ENCODE measurements around the gene THAP10.
A peak's percentile ranks its signal among the peaks of the same experiment; 100 is the strongest.

Gene THAP10

DNA sequence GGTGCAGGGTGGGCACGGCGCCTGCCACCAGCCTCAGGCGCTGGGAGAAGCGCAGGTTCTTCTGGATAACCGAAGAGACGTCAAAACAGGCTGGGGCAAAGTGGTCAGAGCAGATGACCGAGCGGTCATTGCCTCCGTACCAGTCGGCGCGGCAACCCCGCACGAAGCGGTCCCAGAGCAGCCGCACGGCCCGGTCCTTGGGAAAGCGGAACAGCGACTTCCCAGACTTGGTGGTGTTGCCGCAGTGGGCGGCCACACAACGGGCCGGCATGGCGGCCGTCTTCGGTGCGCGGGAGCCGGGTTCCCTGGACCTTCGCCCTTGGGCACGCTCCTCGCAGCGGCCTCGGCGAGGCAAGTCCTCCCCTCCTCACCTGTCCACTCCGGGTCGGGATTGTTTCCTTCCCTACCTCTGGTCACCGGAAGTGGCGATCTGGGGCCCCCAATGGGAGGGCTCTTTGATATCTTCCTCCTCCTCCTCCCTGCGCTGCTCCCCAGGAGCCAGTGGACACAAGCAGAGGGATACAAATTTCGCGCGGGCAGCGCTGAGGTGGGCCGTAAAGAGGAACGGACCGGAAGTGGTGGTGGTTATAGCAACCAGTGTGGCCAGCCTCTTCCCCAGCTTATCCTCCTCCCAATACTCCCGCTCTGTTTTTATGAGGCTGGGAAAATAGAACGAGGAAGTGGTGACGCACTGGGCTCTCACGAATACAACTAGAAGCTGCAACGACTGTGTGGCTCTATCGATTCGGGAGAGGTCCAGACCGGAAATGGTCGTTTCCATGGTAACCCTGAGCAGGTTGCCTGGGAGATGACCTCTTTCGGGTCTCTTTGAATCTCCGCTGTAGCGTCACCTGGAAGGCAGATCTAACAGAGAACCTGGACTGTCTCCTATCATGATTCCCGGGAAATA is at the start of gene THAP10, which contains the start of gene LRRC49:
Gene THAP10 (minus strand): TSS at position 432 of the 910 bp plus-strand sequence. CDS start 161 bp downstream, at position 271.
Gene LRRC49 (plus strand): TSS at position 825 of the 910 bp plus-strand sequence. CDS start 69 bp downstream, at position 894.
- DNase-seq, result peak; percentile 94

DNA sequence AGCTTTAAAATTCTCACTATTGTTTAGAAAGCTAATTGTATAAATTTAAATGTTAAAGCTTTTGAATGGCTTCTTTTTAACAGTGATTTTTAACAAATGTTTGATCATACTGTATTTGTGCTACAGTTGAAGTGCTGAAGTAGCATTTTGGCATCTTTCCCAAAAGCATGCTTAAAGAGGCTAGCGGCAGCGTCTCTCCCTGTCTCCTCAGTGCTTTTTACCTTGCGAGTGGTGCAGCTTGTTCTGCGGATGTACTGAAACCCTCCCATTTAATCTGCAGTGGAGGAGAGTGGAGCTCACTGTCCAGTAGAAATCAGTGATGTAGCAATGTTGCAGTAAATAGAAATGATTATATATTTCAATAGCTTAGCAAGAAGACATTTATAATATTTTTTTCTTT is 44.1 kb upstream of the THAP10 start:
- no peak for DNase-seq

DNA sequence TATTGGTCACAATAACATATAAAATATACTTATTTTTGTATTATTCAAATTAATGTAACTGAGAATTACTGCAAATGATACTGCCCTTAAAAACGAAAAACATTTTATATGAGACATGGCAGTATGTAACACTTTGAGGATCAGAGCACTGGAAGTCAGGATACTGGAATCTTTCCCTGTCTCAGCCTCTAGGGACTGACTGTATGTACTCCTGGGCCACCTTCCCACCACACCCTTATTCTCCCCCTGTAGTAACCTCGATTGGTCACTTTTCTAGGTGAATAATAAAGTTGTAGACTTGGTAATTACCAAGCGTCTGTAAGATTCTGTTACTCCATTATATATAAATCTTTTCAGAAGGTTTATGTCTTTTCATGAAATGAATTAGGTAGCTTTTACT is 43.4 kb upstream of the THAP10 start:
- DNase-seq, result no peak

DNA sequence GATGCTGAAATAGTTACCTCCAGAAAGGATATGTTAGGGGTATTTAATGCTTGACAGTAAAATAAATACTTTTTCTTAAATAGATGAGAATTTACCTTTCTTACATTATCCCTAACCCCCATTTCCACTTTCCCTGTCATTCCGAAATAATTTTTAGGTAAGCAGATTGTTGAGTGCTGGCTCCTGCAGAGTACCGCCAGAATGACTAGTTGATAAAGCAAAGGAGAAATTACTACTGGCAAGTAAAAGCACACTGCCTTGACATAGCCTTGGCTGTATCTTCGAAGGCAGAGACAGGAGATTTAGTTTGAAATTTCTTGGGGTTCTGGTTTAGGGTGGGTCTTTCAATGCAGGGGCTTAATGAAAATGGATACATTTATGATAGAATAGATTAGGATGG is 41.2 kb upstream of the THAP10 start:
- DNase-seq, result no peak

DNA sequence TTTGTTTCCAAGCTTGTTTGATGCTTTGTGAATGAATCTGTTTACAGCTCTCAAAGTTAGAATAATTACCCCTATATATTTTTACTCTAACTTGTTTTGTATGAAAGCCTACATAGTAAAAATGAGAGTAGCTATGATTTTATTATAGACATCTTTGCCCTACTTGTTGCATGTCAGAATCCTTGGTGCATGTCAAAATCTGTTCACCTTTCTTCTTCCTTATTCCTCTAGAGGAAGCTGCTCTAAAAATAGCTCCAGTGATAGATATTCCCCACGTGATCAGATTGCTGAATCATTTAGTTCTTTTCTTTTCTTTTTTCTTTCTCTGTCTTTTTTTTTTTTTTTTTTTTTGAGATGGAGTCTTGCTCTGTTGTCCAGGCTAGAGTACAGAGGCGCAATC is 40.2 kb upstream of the THAP10 start:
- DNase-seq, result no peak

DNA sequence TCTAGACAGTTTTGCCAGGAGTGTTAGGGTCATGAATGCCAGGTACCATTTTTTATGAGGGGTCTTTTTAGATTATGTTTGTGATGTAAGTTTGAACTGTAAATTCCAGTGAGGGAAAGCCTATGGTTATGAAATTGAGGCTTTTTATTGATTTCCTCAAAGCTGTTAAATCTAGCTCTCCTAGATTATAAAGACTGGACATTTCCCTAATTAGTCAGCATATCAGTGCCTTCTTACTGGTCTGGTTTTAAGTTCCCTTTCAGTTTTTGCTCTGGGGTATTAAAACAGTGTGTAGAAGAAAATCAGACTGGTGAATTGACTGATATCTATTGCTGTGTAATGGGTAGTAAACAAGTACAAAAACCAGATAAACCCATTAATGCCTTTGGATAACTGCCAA is 39.6 kb upstream of the THAP10 start:
- no peak for DNase-seq

DNA sequence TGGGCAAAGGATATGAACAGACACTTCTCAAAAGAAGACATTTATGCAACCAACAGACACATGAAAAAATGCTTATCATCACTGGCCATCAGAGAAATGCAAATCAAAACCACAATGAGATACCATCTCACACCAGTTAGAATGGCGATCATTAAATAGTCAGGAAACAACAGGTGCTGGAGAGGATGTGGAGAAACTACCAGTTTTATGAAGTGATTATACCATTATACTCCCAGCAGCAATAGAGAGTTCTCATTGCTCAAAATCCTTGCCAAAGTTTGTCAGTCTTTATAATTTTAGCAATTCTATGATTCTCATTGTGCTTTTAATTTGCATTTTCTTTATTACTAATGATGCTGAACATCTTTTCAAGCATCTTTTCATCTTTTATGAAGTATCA is 34.7 kb upstream of the THAP10 start:
- peak; percentile 4 for DNase-seq

DNA sequence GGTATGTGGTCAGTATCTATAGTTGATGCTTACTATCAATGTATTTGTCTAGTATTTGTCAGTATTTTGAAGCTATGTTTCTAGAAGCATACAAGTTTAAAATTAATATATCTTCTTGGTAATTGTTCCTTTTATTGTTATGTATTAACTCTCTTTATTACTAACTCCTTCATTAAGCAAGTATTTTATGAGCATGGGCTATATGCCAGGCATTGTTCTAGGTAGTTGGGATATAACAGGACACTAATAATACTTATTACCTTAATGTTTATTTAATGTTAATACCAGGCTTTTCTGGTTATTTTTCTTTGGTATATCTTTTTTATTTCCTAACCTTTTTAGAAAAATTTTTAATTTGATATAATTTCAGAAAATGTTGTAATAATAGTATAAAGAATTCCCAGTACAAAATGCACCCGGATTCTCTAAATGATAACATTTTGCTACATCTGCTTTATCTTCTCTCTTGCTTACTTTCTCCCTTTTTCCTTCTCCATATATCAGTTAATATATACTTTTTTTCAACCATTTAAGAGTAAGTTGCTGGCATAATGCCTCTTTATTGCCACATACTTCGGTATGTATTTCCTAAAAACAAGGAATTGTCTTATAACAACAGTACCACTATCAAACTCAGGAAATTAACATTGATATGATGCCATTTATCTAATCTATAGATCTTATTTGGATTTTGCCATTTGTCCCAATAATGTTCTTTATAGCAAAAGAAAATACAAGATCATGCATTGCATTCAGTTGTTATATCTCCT is 31.3 kb upstream of the THAP10 start:
- DNase-seq, result no peak

DNA sequence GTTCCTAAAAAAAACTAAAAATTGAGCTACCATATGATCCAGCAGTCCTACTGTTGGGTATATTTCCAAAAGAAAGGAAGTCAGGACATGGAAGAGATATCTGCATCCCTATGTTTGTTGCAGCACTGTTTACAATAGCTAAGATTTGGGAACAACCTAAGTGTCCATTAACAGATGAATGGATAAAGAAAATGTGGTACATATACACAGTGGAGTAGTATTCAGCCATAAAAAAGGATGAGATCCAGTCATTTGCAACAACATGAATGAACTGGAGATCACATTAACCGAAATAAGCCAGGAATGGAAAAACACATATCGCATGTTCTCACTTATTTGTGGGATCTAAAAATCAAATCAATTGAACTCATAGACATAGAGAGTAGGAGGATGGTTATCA is 29.9 kb upstream of the THAP10 start:
- DNase-seq, result no peak

DNA sequence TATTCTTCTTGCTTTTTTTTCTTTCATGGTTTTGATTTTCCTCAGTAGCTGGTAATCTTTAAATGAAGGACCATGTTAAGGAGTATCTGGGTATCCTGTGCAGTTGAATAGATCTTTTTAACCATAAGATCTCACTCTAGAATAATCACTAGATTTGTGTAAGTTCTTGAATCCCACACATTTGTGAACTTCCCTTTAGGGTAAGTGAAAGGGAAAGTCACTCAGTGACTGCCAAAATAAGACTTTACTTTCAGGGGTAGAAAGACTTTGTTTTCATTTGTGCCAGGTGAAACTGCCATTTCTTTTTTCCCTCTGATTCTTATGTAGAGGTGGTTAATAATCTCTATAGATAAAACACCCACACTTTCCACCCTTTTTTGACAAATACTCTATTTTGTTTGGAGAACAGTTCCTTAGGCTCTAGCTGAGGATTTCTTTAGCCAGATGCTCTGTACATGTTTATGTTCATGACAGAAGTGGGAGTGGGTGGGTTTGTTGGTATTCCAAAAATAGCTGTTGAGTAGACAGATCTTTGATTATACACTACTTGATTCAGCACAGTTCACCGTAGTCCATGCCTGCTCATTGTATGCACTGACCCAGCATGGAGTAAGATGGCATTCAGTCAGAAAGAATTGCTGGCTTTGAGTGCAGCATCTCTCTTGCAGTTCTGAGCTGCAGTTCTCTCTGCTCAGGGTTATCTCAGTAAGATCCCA is 28.9 kb upstream of the THAP10 start:
- no peak for DNase-seq

DNA sequence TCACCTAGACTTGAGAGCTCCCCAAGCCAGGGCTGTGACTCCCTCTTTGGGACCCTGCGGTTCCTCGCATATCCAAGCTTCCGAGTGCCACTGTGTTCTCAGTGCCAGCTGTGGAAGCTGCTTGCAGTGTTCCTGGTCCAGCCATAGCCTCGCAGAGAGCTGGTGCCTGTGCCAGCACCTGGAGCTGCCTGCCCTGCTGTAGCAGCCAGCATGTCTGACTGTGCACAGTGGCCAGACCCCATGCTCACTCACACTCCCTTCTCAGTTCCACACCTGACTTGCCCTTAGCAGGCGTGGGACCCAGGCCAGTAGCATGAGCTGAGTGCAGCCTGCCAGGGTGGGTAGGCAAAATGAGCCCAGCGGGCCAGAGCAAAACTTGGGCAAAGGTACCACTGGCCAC is 25.7 kb upstream of the THAP10 start:
- no peak for DNase-seq

DNA sequence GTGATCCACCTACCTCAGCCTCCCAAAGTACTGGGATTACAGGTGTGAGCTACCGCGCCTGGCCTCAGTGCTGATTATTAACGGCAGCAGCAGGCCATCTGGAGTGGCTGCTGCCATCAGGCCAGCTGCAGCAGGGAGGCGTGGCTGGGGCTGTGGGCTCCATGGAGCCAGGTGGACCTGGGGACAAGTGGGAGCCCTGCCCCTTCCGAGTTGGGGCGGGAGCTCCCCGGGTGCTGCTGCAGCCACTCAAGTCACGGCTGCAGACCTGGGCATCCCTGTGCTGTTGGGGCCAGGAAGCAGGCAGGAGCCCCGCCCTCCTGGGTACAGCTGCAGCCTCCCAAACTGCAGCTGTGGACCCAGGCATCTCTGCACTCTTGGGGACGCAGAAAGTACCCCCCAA is 24.3 kb upstream of the THAP10 start:
- no peak for DNase-seq

DNA sequence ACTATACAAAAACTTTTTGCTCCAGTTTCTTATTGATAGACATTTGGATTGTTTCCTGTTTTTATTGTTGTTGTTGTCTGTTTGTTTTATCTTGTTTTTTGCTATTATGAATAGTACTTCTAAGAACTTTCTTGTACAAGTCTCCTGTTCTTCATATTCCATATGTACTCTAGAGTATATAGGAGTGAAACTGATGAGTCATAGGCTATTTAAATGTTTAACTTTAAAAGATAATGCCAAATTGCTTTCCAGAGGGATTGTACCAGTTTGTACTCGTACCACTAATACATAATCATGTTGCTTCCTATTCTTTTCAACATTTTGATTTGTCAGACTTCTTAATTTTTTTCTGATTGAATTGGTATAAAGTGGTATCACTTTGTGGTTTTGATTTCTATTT is 20.0 kb upstream of the THAP10 start:
- no peak for DNase-seq

DNA sequence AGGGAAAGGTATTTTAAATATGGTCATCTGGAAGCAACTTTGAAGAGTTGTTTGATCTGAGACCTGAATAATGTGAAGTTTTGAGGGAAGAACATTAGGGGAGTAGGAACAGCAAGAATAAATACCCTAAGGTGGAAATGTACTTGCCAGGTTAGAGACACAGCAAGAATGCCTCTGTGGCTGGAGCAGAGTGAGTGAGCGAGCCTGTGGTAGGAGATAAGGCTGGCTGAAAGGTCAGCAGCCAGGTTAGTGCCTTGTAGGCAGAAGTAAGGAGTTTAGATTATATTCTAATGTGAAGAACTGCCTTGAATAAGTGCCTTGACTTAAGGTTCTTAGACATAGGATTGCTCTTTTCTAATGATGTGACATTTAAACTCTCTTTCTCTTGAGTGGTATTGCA is 18.7 kb upstream of the THAP10 start:
- DNase-seq, result no peak

DNA sequence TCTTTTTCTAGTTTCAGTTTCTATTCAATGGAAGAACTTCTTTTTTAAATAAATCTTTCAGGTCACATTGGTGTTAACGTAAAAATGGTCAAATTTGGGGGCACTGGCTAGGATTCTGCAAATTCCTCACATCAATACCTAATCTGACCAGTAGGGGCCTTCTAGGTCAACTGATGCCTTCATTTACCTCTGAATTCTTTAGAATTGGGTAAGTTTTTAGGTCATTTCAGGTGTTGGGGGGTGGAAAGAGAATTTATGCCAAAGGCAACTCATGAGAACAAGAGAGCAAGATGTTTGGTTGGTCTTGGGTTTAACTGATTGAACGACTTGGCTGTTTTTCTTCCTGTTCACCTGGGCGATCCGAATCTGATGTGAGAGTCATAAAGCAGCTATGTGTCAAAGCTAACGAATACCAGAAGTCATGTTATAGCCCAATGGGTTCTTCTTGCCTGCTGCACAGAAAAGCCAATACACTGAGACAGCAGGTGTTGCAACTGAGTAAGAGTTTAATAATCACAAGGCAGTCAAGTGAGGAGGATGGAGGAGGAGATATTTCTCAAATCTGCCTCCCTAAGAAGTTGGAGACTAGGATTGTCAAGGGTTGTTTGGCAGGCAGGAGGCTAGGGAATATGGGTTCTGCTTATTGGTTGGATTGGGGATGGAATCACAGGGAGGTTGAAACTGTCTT is 15.7 kb upstream of the THAP10 start:
- no peak for DNase-seq

DNA sequence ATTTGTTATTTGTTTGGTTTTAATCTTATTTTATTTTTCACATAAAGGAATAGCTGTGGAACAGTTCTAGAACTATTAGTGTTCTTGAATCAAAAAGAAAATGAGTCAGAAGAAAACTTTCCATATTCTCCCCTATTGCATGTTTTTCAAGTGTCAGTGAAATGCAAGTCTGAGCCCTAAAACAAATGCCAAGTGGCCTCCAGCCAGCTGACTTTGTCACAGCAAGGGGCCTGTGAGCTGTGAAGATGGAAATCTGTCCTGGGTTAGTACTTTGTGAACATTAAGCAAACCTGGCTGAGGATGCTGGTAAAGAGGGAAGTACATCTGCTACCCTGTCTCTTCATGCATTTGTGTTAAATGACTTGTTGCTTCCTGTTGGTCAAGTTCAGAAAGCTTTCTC is 14.6 kb upstream of the THAP10 start:
- no peak for DNase-seq

DNA sequence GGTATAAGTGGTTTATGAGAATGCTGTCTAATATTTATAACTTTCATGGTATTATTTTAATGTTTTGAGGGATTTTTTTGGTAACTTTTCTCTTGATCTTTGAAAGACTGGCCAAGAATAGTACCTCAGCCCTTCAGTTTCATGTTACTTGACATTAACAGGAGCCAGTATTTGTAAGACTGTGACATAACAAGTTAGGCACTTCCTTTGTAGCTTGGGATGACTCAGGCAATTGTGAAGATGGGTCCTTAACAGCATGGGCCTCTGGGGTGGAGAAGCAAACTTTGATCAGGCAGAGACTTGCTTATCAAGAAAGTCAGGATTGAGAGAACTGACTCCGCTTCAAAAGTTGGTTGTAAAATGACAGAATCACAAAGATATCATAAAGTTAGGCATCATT is 9.9 kb upstream of the THAP10 start:
- DNase-seq, result no peak

DNA sequence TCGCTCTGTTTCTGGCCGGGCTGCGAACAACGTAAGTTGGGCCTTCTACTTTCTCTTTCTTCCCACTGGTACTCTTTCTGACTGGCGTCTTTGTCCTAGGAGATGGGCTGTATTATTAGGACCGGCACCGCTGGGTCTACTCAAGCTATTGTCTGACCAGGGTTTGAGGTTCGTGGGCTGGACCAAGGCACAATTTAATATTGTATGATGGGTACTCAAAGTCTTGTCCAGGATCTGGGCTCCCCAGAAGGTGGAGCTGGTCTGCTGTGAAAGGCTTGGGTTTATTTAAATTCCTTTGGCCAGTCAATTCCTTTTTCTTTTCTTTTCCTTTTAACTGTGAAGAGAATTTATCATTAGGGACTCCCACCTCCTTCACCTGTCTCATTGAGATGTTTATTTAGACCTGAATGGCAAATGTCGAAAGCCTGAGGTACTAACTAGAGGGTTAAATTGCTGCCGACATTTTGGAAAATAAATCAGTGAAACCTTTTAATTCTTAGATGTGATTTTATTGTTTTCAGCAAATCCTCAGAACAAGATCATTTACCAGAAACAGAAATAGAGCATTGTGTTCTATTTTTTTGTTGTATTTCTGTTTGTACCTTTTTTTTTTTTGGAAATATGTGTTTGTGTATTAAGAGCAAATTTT is 803 bp upstream of the THAP10 start:
- DNase-seq, result no peak

DNA sequence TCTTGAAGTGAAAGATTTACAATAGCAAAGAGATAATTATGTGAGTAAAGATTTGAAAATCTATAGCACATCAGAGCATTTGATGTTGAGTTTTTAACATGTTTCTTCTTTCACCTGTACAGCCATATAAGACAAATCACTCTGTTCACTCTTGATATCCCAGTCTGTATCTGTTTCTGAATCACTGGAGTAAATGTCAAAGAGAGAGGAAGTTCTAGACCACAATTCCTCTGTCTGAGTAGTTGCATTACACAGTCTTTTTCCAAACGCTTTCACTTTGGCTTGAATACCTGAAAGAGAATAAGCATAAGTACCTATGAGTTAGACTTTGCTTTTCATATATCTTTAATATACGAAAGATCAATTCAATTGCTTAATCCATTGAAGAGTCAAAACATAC is 9.9 kb downstream of the THAP10 start:
- no peak for DNase-seq

DNA sequence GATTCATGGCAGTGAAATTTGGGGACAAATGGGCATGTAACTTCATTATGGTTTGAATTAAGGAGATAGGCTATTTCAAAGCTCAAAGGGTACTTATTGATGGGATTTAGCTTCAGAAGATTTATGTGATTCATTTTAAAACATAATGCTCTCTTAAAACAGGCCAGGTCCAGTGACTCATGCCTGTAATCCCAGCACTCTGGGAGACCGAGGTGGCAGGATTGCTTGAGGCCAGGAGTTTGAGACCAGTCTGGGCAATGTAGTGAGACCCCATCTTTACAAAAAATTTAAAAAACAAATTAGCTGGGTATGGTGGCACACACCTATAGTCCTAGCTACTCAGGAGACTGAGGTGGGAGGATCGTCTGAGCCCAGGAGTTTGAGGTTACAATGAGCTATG is 11.5 kb downstream of the THAP10 start:
- no peak for DNase-seq

DNA sequence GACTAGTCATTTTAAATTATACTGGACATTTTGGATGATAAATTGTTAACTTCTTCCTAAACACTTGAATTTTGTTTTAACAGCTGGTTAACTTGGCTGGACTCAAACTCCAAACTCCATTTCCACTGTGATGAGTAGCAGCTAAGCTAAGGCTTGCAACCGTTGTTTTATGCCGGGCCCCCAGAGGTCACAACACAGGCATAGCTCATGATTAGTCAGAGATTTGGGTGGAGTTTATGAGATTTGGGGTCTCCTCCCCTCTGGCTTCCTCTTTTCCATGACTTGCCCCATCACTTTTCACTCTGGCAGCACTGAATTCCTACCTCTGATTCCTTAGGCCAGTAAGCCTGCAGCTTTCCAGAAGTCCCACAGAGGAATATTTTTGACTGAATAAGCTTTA is 12.8 kb downstream of the THAP10 start:
- DNase-seq, result no peak

DNA sequence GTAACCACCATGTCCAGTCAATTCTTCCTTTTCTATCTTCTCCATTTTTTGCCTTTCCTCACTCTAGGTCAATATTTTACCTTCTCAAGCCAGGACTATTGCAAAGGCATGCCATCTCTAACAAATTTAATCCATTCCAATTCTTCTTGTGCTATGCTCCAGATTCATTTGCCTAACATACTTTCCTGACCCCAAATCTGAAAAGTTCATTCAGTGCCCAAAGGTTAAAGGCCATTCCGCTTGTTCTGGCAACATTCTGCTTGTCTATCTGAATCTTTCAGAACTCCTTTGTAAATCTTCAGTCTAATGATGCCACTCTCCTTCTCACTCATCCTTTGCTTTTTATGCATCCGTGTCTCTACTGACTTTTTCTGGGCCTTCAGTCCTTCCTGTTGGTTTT is 15.6 kb downstream of the THAP10 start:
- DNase-seq, result no peak

Data from NCI-H526 treated with DMSO at 0.1 percent for 48 hours (cell line).